WTC11 (cell line): Measurements from ENCODE around the gene S100PBP. TPM values are rescaled to one million over a fixed set of nuclear protein-coding genes. Genes with fewer than 3 reads are reported as not detected.
A peak's percentile ranks its signal among the peaks of the same experiment; 100 is the strongest.

Source experiments
- ATAC-seq: fragments of 200-7000 bp; cut with Tn5 transposase; 2 replicates; pipeline ENCODE4 v1.10.0; 2021; ENCODE audit warnings: mild to moderate bottlenecking, moderate library complexity
- CTCF ChIA-PET: fragments of 300-600 bp; sonication (Branson Sonifier 250); formaldehyde crosslinking; loops from one replicate; lab custom pipeline; 2021; ENCODE audit warnings: antibody characterized with exemption; lab: Charles Lee
- POLR2A ChIA-PET: fragments of 350-600 bp; sonication (Branson Sonifier 250); formaldehyde crosslinking; loops from one replicate; lab custom pipeline; 2021; ENCODE audit warnings: antibody characterized with exemption; lab: Charles Lee
- DNase-seq: peaks from one replicate; pipeline ENCODE4 v3.0.0; 2021; ENCODE audit warnings: low spot score
- H3K27ac Mint-ChIP-seq: 2 replicates; pipeline ENCODE4 v1.8.0; 2021; ENCODE audit warnings: mixed read lengths
- H3K27me3 Mint-ChIP-seq: 2 replicates; pipeline ENCODE4 v1.8.0; 2021; ENCODE audit warnings: low read depth, mild to moderate bottlenecking, moderate library complexity, mixed read lengths
- H3K36me3 Mint-ChIP-seq: 2 replicates; pipeline ENCODE4 v1.8.0; 2021; ENCODE audit warnings: mixed read lengths
- H3K4me1 Mint-ChIP-seq: 2 replicates; pipeline ENCODE4 v1.8.0; 2022; ENCODE audit warnings: mixed read lengths
- H3K4me3 Mint-ChIP-seq: 2 replicates; pipeline ENCODE4 v1.8.0; 2021; ENCODE audit warnings: mild to moderate bottlenecking, moderate library complexity, mixed read lengths
- H3K9me3 Mint-ChIP-seq: 2 replicates; pipeline ENCODE4 v1.8.0; 2021; ENCODE audit warnings: mixed read lengths
- ATF2 ChIP-seq: sonication (generic); formaldehyde crosslinking; IDR thresholded peaks from 2 replicates; pipeline ENCODE4 v1.8.1; 2022; ENCODE audit warnings: low read depth, missing genetic modification reagents, borderline replicate concordance
- ETV6 ChIP-seq: sonication (generic); formaldehyde crosslinking; IDR thresholded peaks from 2 replicates; pipeline ENCODE4 v1.8.1; 2022; ENCODE audit warnings: mild to moderate bottlenecking, missing genetic modification reagents
- FOXK1 ChIP-seq: sonication (generic); formaldehyde crosslinking; IDR thresholded peaks from 2 replicates; pipeline ENCODE4 v1.8.0; 2022; ENCODE audit warnings: mild to moderate bottlenecking, moderate library complexity, missing genetic modification reagents
- FOXP4 ChIP-seq: sonication (generic); formaldehyde crosslinking; IDR thresholded peaks from 2 replicates; pipeline ENCODE4 v1.8.0; 2022; ENCODE audit warnings: mild to moderate bottlenecking, missing genetic modification reagents
- GRHL2 ChIP-seq: fragments of 250-450 bp; sonication (Bioruptor Pico); IDR thresholded peaks from 2 replicates; pipeline ENCODE4 v1.8.0; 2022; ENCODE audit warnings: mild to moderate bottlenecking, moderate library complexity; ENCODE audit not compliant: insufficient replicate concordance, severe bottlenecking
- PRRX2 ChIP-seq: fragments of 250-450 bp; sonication (Bioruptor Pico); IDR thresholded peaks from 2 replicates; pipeline ENCODE4 v1.8.0; 2021; ENCODE audit warnings: mild to moderate bottlenecking
- SMAD4 ChIP-seq: sonication (generic); formaldehyde crosslinking; IDR thresholded peaks from 2 replicates; pipeline ENCODE4 v1.8.0; 2022; ENCODE audit warnings: mild to moderate bottlenecking, missing genetic modification reagents
- USF2 ChIP-seq: sonication (generic); formaldehyde crosslinking; IDR thresholded peaks from 2 replicates; pipeline ENCODE4 v1.8.1; 2023; ENCODE audit warnings: mild to moderate bottlenecking, missing genetic modification reagents, moderate library complexity
- ZNF317 ChIP-seq: sonication (generic); formaldehyde crosslinking; IDR thresholded peaks from 2 replicates; pipeline ENCODE4 v1.8.1; 2023; ENCODE audit warnings: low read depth, mild to moderate bottlenecking, moderate library complexity, missing genetic modification reagents, borderline replicate concordance
- total RNA-seq: library from RNA; stranded (reverse); gene quantifications from 3 replicates; pipeline ENCODE4 v1.2.3, GENCODE V29; 2021
- TF ChIP-seq, protein P1 (sequence below): sonication (generic); formaldehyde crosslinking; IDR thresholded peaks from 2 replicates; pipeline ENCODE4 v1.8.1; 2022; ENCODE audit warnings: mild to moderate bottlenecking, missing genetic modification reagents, moderate library complexity, borderline replicate concordance
- TF ChIP-seq, protein P2 (sequence below): sonication (generic); formaldehyde crosslinking; IDR thresholded peaks from 2 replicates; pipeline ENCODE4 v1.8.0; 2022; ENCODE audit warnings: mild to moderate bottlenecking, missing genetic modification reagents
- TF ChIP-seq, protein P3 (sequence below): fragments of 250-450 bp; sonication (Bioruptor Pico); IDR thresholded peaks from 2 replicates; pipeline ENCODE4 v2.1.2; 2022; ENCODE audit warnings: mild to moderate bottlenecking, moderate library complexity
- TF ChIP-seq, protein P4 (sequence below): fragments of 250-450 bp; sonication (Bioruptor Pico); conservative IDR thresholded peaks from 2 replicates; pipeline ENCODE4 v1.9.0; 2021; ENCODE audit warnings: mild to moderate bottlenecking
- TF ChIP-seq, protein P5 (sequence below): sonication (generic); formaldehyde crosslinking; IDR thresholded peaks from 2 replicates; pipeline ENCODE4 v1.8.1; 2023; ENCODE audit warnings: mild to moderate bottlenecking, missing genetic modification reagents, moderate library complexity

S100PBP gene
- total RNA-seq, 1 experiment from 2014 or later: 62.9 TPM

DNA sequence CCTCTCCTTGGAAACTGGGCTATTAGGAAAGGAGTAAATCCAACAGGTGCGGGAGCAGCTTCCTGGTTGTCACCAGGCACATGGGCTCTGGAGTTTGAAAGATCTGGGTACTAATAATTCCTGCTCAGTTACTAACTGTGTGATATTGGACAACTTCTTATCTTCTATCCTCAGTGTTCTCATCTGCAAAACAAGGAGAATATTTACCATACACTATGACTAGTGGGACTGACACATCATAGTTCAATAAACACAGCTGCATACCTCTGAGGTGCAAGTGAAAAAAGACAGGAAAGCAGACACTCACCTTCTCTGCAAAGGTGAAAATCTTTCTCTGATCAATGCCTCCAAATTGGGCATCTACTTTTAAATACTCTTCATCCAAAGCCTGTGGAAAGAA is 20.0 kb upstream of the S100PBP start:
- Mint-ChIP-seq H3K27me3 (no peaks in the 10 kb centered on the region), H3K36me3 (peaks cover 60% of the 10 kb centered on the region), H3K9me3 (no peaks in the 10 kb centered on the region), H3K4me3 (no peak overlapping the region), H3K4me1 (no peaks in the 10 kb centered on the region), H3K27ac (peak overlapping the region; percentile 32; the same call in 1 of the 2 replicates)
- TF ChIP-seq USF2 (CRISPR knock-in tag) (no peak), FOXP4 (CRISPR knock-in tag) (no peak), SMAD4 (no peak), FOXK1 (CRISPR knock-in tag) (no peak), GRHL2 (CRISPR knock-in tag) (no peak), ATF2 (CRISPR knock-in tag) (no peak)
- POLR2A ChIA-PET: no interaction called here
- ATAC-seq (no peak), DNase-seq (no peak)
- CTCF ChIA-PET: no interaction called here

- ChIA-PET CTCF (no interaction called here), POLR2A (no interaction called here)
- DNase-seq (no peak), ATAC-seq (no peak)
- Mint-ChIP-seq H3K4me3 (no peak overlapping the region), H3K27me3 (no peaks in the 10 kb centered on the region), H3K4me1 (no peaks in the 10 kb centered on the region), H3K36me3 (peaks cover 63% of the 10 kb centered on the region), H3K9me3 (no peaks in the 10 kb centered on the region), H3K27ac (no peak overlapping the region)
- TF ChIP-seq, protein P1, sequence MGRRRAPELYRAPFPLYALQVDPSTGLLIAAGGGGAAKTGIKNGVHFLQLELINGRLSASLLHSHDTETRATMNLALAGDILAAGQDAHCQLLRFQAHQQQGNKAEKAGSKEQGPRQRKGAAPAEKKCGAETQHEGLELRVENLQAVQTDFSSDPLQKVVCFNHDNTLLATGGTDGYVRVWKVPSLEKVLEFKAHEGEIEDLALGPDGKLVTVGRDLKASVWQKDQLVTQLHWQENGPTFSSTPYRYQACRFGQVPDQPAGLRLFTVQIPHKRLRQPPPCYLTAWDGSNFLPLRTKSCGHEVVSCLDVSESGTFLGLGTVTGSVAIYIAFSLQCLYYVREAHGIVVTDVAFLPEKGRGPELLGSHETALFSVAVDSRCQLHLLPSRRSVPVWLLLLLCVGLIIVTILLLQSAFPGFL (CRISPR knock-in tag): no peak
- TF ChIP-seq, protein P2, sequence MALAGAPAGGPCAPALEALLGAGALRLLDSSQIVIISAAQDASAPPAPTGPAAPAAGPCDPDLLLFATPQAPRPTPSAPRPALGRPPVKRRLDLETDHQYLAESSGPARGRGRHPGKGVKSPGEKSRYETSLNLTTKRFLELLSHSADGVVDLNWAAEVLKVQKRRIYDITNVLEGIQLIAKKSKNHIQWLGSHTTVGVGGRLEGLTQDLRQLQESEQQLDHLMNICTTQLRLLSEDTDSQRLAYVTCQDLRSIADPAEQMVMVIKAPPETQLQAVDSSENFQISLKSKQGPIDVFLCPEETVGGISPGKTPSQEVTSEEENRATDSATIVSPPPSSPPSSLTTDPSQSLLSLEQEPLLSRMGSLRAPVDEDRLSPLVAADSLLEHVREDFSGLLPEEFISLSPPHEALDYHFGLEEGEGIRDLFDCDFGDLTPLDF (CRISPR knock-in tag): no peak
- TF ChIP-seq PRRX2: no peak
- TF ChIP-seq, protein P3, sequence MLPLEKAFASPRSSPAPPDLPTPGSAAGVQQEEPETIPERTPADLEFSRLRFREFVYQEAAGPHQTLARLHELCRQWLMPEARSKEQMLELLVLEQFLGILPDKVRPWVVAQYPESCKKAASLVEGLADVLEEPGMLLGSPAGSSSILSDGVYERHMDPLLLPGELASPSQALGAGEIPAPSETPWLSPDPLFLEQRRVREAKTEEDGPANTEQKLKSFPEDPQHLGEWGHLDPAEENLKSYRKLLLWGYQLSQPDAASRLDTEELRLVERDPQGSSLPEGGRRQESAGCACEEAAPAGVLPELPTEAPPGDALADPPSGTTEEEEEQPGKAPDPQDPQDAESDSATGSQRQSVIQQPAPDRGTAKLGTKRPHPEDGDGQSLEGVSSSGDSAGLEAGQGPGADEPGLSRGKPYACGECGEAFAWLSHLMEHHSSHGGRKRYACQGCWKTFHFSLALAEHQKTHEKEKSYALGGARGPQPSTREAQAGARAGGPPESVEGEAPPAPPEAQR (CRISPR knock-in tag): no peak
Measured at GRCh38 chr1:32798191-32798590, 19.3 kb upstream of the S100PBP start.

GRCh38 chr1:32798679-32799416 is 18.6 kb upstream of the S100PBP start:
- peak overlapping the region; percentile 1 for H3K27ac Mint-ChIP-seq
- CTCF ChIA-PET: no interaction called here
- TF ChIP-seq FOXP4 (CRISPR knock-in tag) (no peak), ETV6 (CRISPR knock-in tag) (no peak), ZNF317 (no peak)
- TF ChIP-seq, protein P2 (CRISPR knock-in tag): no peak
- TF ChIP-seq, protein P4, sequence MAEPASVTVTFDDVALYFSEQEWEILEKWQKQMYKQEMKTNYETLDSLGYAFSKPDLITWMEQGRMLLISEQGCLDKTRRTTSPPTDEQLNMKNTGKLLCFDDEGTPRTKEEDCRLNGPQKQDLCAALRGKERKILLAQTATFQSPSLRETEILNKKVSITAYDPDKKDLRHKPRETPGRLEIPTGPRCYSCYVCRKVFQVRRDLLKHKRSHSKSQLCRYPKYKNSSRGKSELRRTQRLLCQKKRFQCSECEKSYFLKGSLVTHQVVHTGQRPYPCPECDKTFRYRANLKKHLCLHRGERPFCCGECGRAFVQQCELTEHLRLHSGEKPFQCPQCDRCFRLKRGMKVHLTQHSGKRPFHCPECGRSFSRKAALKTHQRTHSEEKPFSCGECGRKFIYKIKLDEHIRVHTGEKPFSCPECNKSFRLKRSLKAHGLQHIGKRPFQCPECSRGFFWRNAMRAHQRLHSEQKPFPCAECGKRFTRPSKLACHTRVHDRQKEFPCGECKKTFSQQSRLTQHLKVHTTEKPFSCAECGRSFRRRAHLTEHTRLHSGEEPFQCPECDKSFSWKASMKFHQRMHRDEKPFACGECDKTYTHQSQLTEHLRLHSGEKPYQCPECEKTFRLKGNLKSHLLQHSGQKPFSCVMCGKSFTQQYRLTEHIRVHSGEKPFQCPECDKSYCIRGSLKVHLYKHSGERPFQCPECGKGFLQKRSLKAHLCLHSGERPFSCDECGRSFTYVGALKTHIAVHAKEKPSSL (CRISPR knock-in tag): no peak
- TF ChIP-seq, protein P5, sequence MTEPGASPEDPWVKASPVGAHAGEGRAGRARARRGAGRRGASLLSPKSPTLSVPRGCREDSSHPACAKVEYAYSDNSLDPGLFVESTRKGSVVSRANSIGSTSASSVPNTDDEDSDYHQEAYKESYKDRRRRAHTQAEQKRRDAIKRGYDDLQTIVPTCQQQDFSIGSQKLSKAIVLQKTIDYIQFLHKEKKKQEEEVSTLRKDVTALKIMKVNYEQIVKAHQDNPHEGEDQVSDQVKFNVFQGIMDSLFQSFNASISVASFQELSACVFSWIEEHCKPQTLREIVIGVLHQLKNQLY (CRISPR knock-in tag): no peak

More at GRCh38 chr1:32798679-32799416, 18.6 kb upstream of the S100PBP start:
- DNase-seq (no peak), ATAC-seq (no peak)
- Mint-ChIP-seq H3K9me3 (no peaks in the 10 kb centered on the region), H3K4me3 (no peak overlapping the region), H3K36me3 (peaks cover 61% of the 10 kb centered on the region), H3K4me1 (no peaks in the 10 kb centered on the region), H3K27me3 (no peaks in the 10 kb centered on the region)
- POLR2A ChIA-PET: no interaction called here
